ENCODE results near the gene IRX4. TPM values are rescaled to one million over a fixed set of nuclear protein-coding genes. Genes with fewer than 3 reads are reported as not detected.

Gene IRX4
- total and polyA plus RNA-seq, 9 of the 15 experiments (the other 6 are each of a cell fraction or from before 2014, with no cell fraction given), result not detected

GRCh38 chr5:1840071-1840547 is 42.6 kb downstream of the IRX4 start (continued):
- no peak for TF ChIP-seq LCOR (CRISPR knock-in tag; IDR thresholded peaks at IDR 0.05)
- no peak for TF ChIP-seq E2F1 (CRISPR knock-in tag; IDR thresholded peaks at IDR 0.05)
- TF ChIP-seq ZBTB9 (CRISPR knock-in tag; IDR thresholded peaks at IDR 0.05), result no peak

GRCh38 chr5:1838013-1838412 is 44.7 kb downstream of the IRX4 start:
- FAIRE-seq (no peak), ATAC-seq (no peak), DNase-seq (ENCODE audit: extremely low read depth in 1 of 4, low spot score in 3 of 4) (no peak)
- no peak overlapping the region for H3K9ac ChIP-seq (ENCODE audit: insufficient read depth in 1 of 2, low read depth in 2 of 2, low read length in 2 of 2)
- no peak overlapping the region for H3K4me3 ChIP-seq
- no peaks in the 10 kb centered on the region for H3K9me1 ChIP-seq (ENCODE audit: control insufficient read depth, insufficient read depth, low read length)
- WGBS (ENCODE audit: insufficient coverage, low coverage, missing lambda C conversion rate), result 12% methylated on average over 9 of the region's 9 CpGs
- H3K27me3 ChIP-seq (ENCODE audit: control insufficient read depth in 2 of 2, insufficient read depth in 2 of 2, low read length in 2 of 2), result peaks cover 80 to 88% of the 10 kb centered on the region in 2 experiments
- no peak overlapping the region for H3K27ac ChIP-seq (ENCODE audit: extremely low read depth, low read depth, low read length)
- peaks cover 0 to 23% of the 10 kb centered on the region in 2 experiments; a peak in 2 of 5 replicates for H3K4me1 ChIP-seq (replicated peaks in 1 of 2; ENCODE audit: control insufficient read depth in 2 of 2, insufficient read depth in 2 of 2, low read length in 2 of 2)
- no TSS peak for BruUV-seq (replicated peaks)
- no peaks in the 10 kb centered on the region for H3K36me3 ChIP-seq (ENCODE audit: control insufficient read depth, insufficient read depth, low read length)
- POLR2A ChIA-PET, result interaction anchor here (0.6 kb wide), 1 partner anchor 90 kb away, joined by 3 read pairs; no protein-coding TSS in a partner anchor
- intact Hi-C loops (cut with micrococcal nuclease) (no loop called here), in situ Hi-C loops (cut with MboI) (no loop called here)
- no peaks in the 10 kb centered on the region for H3K79me2 ChIP-seq (ENCODE audit: control insufficient read depth, insufficient read depth, low read length)
- H3K4me2 ChIP-seq (ENCODE audit: insufficient read depth, low read length), result no peak overlapping the region
- no peak for TF ChIP-seq HINFP (tag; conservative IDR thresholded peaks at IDR 0.05; ENCODE audit: low read depth)
- TF ChIP-seq RB1 (IDR thresholded peaks at IDR 0.05; ENCODE audit: low read depth), result no peak
- peak; percentile 80; the same call in 1 of the 2 replicates for TF ChIP-seq EZH2 (IDR thresholded peaks at IDR 0.05; ENCODE audit: borderline replicate concordance, low read depth, low read length)
- no peak for TF ChIP-seq IRF2 (CRISPR knock-in tag; IDR thresholded peaks at IDR 0.05)
- peaks cover 33% of the 10 kb centered on the region for H4K20me1 ChIP-seq (replicated peaks; ENCODE audit: control insufficient read depth, insufficient read depth, low read length)
- CTCF ChIA-PET (ENCODE audit: low intra/inter-chr PET ratio), result no interaction called here
- H2AFZ ChIP-seq (ENCODE audit: low read depth, low read length), result no peak overlapping the region
- H3K9me3 ChIP-seq (replicated peaks; ENCODE audit: control insufficient read depth, insufficient read depth, low read depth, low read length), result no peaks in the 10 kb centered on the region

Measured in K562 (cell line).